ENCODE data around the gene XPO6. TPM values are rescaled to one million over a fixed set of nuclear protein-coding genes. Genes with fewer than 3 reads are reported as not detected.

XPO6 gene
- total RNA-seq, 2 experiments from 2014 or later = 130 to 167 TPM

DNA sequence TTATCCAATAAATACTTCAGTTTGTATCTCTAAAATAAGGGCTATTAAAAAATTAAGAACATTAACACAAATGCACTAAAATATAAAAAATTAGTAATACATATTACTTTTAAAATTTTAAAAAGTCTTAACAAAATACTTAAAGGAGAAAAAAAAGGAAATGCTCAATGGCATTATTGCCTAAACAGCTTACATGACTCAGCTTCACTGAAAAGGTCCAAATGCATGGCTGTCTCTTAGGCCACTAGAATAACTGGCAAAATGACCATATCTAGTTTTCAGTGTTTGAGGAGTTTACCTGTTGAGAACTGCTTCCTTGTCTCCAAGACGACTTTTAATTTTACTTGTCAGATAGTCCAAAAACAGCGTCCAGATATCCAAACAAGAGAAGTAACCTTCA is 66.0 kb downstream of the XPO6 start:
- Histone ChIP-seq H3K79me2 (ENCODE audit: insufficient read depth, low read depth, low read length) (peaks cover 6% of the 10 kb centered on the region; the same call in 1 of the 2 replicates), H3K4me1 (ENCODE audit: insufficient read depth, low read length, poor library complexity, severe bottlenecking) (peaks cover 29% of the 10 kb centered on the region), H2AFZ (ENCODE audit: low read length) (no peak overlapping the region), H3K36me3 (ENCODE audit: insufficient read depth, low read length) (peaks cover 80% of the 10 kb centered on the region), H3K4me2 (ENCODE audit: low read length) (no peak overlapping the region), H3K27ac (ENCODE audit: low read depth, low read length, poor library complexity, severe bottlenecking) (no peak overlapping the region), H3K9me3 (ENCODE audit: low read length) (no peaks in the 10 kb centered on the region), H3K9me2 (ENCODE audit: insufficient read depth, low read length) (no peaks in the 10 kb centered on the region), H3K4me3 (ENCODE audit: low read depth, low read length, poor library complexity, severe bottlenecking) (no peak overlapping the region), H4K20me1 (ENCODE audit: insufficient read depth, low read length) (no peaks in the 10 kb centered on the region)
- intact Hi-C loops (cut with micrococcal nuclease; ENCODE audit: unreplicated experiment) = no loop called here
- no TSS peak for BruUV-seq (replicated peaks)
- ChIA-PET POLR2A (interaction anchor here (1.0 kb wide), 1 partner anchor 18 kb away, joined by 3 read pairs; no protein-coding TSS in a partner anchor), CTCF (ENCODE audit: unreplicated experiment) (no interaction called here)
- TF ChIP-seq, protein P1, sequence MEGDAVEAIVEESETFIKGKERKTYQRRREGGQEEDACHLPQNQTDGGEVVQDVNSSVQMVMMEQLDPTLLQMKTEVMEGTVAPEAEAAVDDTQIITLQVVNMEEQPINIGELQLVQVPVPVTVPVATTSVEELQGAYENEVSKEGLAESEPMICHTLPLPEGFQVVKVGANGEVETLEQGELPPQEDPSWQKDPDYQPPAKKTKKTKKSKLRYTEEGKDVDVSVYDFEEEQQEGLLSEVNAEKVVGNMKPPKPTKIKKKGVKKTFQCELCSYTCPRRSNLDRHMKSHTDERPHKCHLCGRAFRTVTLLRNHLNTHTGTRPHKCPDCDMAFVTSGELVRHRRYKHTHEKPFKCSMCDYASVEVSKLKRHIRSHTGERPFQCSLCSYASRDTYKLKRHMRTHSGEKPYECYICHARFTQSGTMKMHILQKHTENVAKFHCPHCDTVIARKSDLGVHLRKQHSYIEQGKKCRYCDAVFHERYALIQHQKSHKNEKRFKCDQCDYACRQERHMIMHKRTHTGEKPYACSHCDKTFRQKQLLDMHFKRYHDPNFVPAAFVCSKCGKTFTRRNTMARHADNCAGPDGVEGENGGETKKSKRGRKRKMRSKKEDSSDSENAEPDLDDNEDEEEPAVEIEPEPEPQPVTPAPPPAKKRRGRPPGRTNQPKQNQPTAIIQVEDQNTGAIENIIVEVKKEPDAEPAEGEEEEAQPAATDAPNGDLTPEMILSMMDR (conservative IDR thresholded peaks at IDR 0.05; ENCODE audit: low read length) = no peak
- TF ChIP-seq EZH2phosphoT487 (IDR thresholded peaks at IDR 0.05; ENCODE audit: borderline replicate concordance, low read depth, low read length) = no peak
- no peak for DNase-seq (ENCODE audit: low spot score)

DNA sequence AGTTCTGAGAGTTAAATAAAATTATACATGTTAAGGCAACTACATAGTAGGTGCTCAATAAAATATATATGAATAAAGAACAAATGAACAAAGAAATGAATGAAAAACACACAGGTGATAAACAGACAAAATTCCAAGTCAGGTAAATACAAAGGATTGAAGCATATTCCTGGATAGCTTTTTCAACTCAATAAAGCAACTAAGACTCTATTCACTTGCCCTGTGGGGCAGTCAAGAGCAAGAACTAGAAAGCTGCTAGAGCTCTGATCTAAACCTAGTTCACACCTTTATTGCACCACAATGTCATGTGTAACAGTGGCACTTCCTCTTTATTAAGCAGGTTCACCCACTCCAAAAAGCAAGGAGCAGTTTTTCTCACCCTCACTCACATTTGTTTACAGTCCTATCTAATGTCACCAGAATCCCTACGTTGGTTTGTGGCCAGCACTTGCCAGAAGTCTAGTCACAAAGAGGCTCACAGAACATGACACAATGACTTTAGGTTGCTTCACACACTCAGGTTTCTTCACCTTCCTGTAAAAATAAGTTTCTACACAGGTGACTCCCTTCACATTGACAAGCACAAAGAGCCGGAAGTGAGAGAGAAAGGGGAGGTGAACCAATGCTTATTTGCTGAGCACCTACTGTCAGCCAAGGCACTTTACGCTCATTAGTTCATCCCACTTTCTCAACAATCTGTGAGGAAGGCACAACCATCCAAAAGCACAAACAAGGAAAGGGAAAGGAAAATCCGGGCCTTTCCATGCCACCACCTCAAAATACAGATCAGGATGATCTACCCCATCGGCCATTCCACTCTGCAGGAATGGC is 70.8 kb downstream of the XPO6 start:
- peaks cover 67% of the 10 kb centered on the region for H3K36me3 ChIP-seq (ENCODE audit: insufficient read depth, low read length)
- ChIA-PET POLR2A (interaction anchor here (0.7 to 0.9 kb wide), 2 partner anchors 42 to 69 kb away, joined by 3 read pairs; no protein-coding TSS in a partner anchor), CTCF (ENCODE audit: unreplicated experiment) (no interaction called here)
- H3K4me2 ChIP-seq (ENCODE audit: low read length) = peak overlapping the region; percentile 65
- TF ChIP-seq EZH2phosphoT487 (IDR thresholded peaks at IDR 0.05; ENCODE audit: borderline replicate concordance, low read depth, low read length) = no peak
- TF ChIP-seq, protein P1 (conservative IDR thresholded peaks at IDR 0.05; ENCODE audit: low read length) = peak; percentile 52
- H3K9me3 ChIP-seq (ENCODE audit: low read length) = no peaks in the 10 kb centered on the region
- intact Hi-C loops (cut with micrococcal nuclease; ENCODE audit: unreplicated experiment) = loop anchor here (5.0 kb wide), 1 partner anchor 66 kb away; no protein-coding TSS in a partner anchor
- no TSS peak for BruUV-seq (replicated peaks)
- peaks cover 22% of the 10 kb centered on the region for H3K79me2 ChIP-seq (ENCODE audit: insufficient read depth, low read depth, low read length)
- H3K4me1 ChIP-seq (ENCODE audit: insufficient read depth, low read length, poor library complexity, severe bottlenecking) = peaks cover 48% of the 10 kb centered on the region
- no peaks in the 10 kb centered on the region for H4K20me1 ChIP-seq (ENCODE audit: insufficient read depth, low read length)
- H3K9me2 ChIP-seq (ENCODE audit: insufficient read depth, low read length) = no peaks in the 10 kb centered on the region
- DNase-seq (ENCODE audit: low spot score) = peak; percentile 80
- peak overlapping the region; percentile 54 for H3K4me3 ChIP-seq (ENCODE audit: low read depth, low read length, poor library complexity, severe bottlenecking)
- H2AFZ ChIP-seq (ENCODE audit: low read length) = peak overlapping the region; percentile 2; the same call in 1 of the 2 replicates
- peak overlapping the region; percentile 95 for H3K27ac ChIP-seq (ENCODE audit: low read depth, low read length, poor library complexity, severe bottlenecking)

DNA sequence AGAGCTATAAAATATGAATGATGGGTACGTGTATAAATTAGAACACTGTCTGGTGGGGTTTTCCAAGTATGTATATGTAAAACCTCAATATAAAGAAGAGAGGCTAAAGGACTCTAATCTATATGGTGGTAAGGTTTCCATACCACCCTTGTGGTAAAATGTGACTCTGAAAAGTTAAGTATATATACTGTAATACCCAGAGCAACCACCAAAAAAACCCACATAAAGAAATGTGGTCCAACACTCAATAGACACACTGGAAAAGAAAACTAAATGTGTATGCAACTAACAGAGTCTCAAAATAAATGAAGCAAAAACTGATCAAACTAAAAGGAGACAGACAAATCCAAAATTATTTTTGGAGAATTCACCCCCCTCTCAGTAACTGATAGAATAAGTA is 72.2 kb downstream of the XPO6 start:
- no peak overlapping the region for H2AFZ ChIP-seq (ENCODE audit: low read length)
- DNase-seq (ENCODE audit: low spot score) = no peak
- H3K9me3 ChIP-seq (ENCODE audit: low read length) = no peaks in the 10 kb centered on the region
- intact Hi-C loops (cut with micrococcal nuclease; ENCODE audit: unreplicated experiment) = no loop called here
- H3K36me3 ChIP-seq (ENCODE audit: insufficient read depth, low read length) = peaks cover 68% of the 10 kb centered on the region
- no peak overlapping the region for H3K4me3 ChIP-seq (ENCODE audit: low read depth, low read length, poor library complexity, severe bottlenecking)
- peaks cover 48% of the 10 kb centered on the region for H3K4me1 ChIP-seq (ENCODE audit: insufficient read depth, low read length, poor library complexity, severe bottlenecking)
- no peaks in the 10 kb centered on the region for H4K20me1 ChIP-seq (ENCODE audit: insufficient read depth, low read length)
- POLR2A ChIA-PET = interaction anchor here (0.7 kb wide), 2 partner anchors 8 to 1770 kb away, joined by 3 read pairs; no protein-coding TSS in a partner anchor
- CTCF ChIA-PET (ENCODE audit: unreplicated experiment) = no interaction called here
- H3K79me2 ChIP-seq (ENCODE audit: insufficient read depth, low read depth, low read length) = peaks cover 22% of the 10 kb centered on the region
- no peaks in the 10 kb centered on the region for H3K9me2 ChIP-seq (ENCODE audit: insufficient read depth, low read length)
- BruUV-seq (replicated peaks) = no TSS peak
- H3K27ac ChIP-seq (ENCODE audit: low read depth, low read length, poor library complexity, severe bottlenecking) = no peak overlapping the region
- H3K4me2 ChIP-seq (ENCODE audit: low read length) = no peak overlapping the region
- TF ChIP-seq, protein P1 (conservative IDR thresholded peaks at IDR 0.05; ENCODE audit: low read length) = no peak
- TF ChIP-seq EZH2phosphoT487 (IDR thresholded peaks at IDR 0.05; ENCODE audit: borderline replicate concordance, low read depth, low read length) = no peak
